Natural killer cell (primary cell): ENCODE data around the gene ACSM6. TPM values are rescaled to one million over a fixed set of nuclear protein-coding genes. Genes with fewer than 3 reads are reported as not detected.

Experiments used
- ATAC-seq, 3 donors: fragments of 150-1000 bp in 2 of 3; fragments of 200-7000 bp in 1 of 3; cut with Tn5 transposase; 1 replicate in 1 of 3; 2 replicates in 2 of 3; pipeline ENCODE4 v1.10.0; 2021; ENCODE audit warnings: mild to moderate bottlenecking in 2 of 3, moderate library complexity in 2 of 3
- DNase-seq, 2 donors: peaks; one replicate each; pipeline versions ENCODE4 v3.0.0 to v3.0.0-alpha.2; 2013 to 2021; ENCODE audit warnings: mixed read lengths in 1 of 2
- H3K27ac ChIP-seq: one replicate; pipeline ENCODE4 v1.5.1; 2013; ENCODE audit warnings: mild to moderate bottlenecking, low read length
- H3K27me3 ChIP-seq: one replicate; pipeline ENCODE4 v1.6.1; 2013; ENCODE audit warnings: low read length; ENCODE audit not compliant: control insufficient read depth, insufficient read depth
- H3K36me3 ChIP-seq: one replicate; pipeline ENCODE4 v1.6.1; 2013; ENCODE audit warnings: low read length; ENCODE audit not compliant: control insufficient read depth, insufficient read depth
- H3K4me1 ChIP-seq: one replicate; pipeline ENCODE4 v1.6.1; 2013; ENCODE audit warnings: low read length; ENCODE audit not compliant: control insufficient read depth, insufficient read depth
- H3K4me3 ChIP-seq: one replicate; pipeline ENCODE4 v1.5.1; 2013; ENCODE audit warnings: low read length
- H3K9me3 ChIP-seq: one replicate; pipeline ENCODE4 v1.6.1; 2013; ENCODE audit warnings: low read length; ENCODE audit not compliant: control insufficient read depth, insufficient read depth
- H3K27ac Mint-ChIP-seq, 2 donors: one replicate each; pipeline ENCODE4 v1.8.0; 2022; ENCODE audit warnings: mild to moderate bottlenecking in 2 of 2, mixed read lengths in 2 of 2, moderate library complexity in 1 of 2
- H3K27me3 Mint-ChIP-seq, 2 donors: one replicate each; pipeline ENCODE4 v1.8.0; 2022; ENCODE audit warnings: low read depth in 2 of 2, mixed read lengths in 2 of 2
- H3K36me3 Mint-ChIP-seq: one replicate; pipeline ENCODE4 v1.8.0; 2022; ENCODE audit warnings: mixed read lengths
- H3K4me1 Mint-ChIP-seq, 2 donors: one replicate each; pipeline ENCODE4 v1.8.0; 2022; ENCODE audit warnings: mixed read lengths in 2 of 2
- H3K4me3 Mint-ChIP-seq: one replicate; pipeline ENCODE4 v1.8.0; 2022; ENCODE audit warnings: mild to moderate bottlenecking, moderate library complexity, mixed read lengths
- H3K9me3 Mint-ChIP-seq, 2 donors: one replicate each; pipeline ENCODE4 v1.8.0; 2022; ENCODE audit warnings: mixed read lengths in 2 of 2
- WGBS: methylation state at CpG from one replicate; pipeline ENCODE4 v1.1.7; 2013; ENCODE audit warnings: missing lambda C conversion rate; ENCODE audit not compliant: insufficient coverage; 5-methylcytosine and 5-hydroxymethylcytosine counted together
- intact Hi-C: fragments of 100-400 bp; cut with micrococcal nuclease; formaldehyde crosslinking; loops from one replicate; pipeline ENCODE4 v1.14.2; 2022
- total RNA-seq, 4 donors: library from RNA; stranded (reverse); fragments of 120-200 nt in 1 of 4; gene quantifications; one replicate each; pipeline versions ENCODE4 v1.2.3 to v1.2.4, GENCODE V29; 2013 to 2022
- TF ChIP-seq, protein P1 (sequence below): fragments of 200-600 bp; IDR thresholded peaks from one replicate; pipeline ENCODE4 v1.8.0; 2022; ENCODE audit warnings: antibody characterized with exemption

Gene ACSM6
- total RNA-seq, 3 donors from 2014 or later (not counting 1 experiment from before 2014, with no cell fraction given) = not detected

DNA sequence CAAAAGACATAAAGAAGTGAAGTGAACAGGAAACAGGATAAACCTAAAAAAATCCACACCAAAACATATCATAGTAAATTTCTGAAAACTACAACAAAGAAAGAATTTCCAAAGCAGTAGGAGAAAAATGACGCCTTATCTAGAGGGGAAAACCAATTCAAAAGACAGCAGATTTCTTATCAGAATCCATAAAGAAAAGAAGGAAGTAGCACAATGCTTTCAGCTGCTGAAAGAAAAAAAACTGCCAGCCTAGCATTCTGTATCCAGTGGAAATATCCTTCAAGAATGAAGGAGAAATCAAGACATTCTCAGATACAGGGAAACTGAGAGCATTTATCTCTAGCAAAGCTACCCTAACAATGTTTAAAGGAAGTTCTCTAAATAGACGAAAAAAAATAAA is 59.0 kb downstream of the ACSM6 start:
- no peaks in the 10 kb centered on the region for H3K36me3 ChIP-seq
- WGBS = 90% methylated on average over 2 of the region's 2 CpGs
- TF ChIP-seq, protein P1, sequence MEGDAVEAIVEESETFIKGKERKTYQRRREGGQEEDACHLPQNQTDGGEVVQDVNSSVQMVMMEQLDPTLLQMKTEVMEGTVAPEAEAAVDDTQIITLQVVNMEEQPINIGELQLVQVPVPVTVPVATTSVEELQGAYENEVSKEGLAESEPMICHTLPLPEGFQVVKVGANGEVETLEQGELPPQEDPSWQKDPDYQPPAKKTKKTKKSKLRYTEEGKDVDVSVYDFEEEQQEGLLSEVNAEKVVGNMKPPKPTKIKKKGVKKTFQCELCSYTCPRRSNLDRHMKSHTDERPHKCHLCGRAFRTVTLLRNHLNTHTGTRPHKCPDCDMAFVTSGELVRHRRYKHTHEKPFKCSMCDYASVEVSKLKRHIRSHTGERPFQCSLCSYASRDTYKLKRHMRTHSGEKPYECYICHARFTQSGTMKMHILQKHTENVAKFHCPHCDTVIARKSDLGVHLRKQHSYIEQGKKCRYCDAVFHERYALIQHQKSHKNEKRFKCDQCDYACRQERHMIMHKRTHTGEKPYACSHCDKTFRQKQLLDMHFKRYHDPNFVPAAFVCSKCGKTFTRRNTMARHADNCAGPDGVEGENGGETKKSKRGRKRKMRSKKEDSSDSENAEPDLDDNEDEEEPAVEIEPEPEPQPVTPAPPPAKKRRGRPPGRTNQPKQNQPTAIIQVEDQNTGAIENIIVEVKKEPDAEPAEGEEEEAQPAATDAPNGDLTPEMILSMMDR = no peak

DNA sequence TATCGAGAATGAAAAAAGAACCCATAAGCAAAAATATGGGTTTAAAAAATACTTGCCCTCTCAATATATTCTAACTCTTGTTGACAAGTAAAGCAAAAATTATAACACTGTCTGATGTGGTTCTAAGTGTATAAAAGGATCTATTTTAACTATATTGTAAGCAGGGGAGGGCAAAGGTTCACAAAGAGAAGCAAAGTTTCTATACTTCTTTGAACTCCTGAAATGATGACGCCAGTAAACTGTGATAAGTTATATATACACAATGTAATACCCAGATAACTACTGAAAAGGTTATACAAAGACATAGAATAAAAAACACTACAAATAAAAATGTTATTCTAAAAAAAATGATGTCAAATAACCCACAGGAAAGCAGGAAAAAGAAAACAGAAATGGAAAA is 59.6 kb downstream of the ACSM6 start:
- Mint-ChIP-seq H3K4me1 (no peaks in the 10 kb centered on the region), H3K27ac (no peak overlapping the region), H3K4me3 (no peak overlapping the region), H3K27me3 (peaks cover 0 to 3% of the 10 kb centered on the region in 2 donors), H3K9me3 (no peaks in the 10 kb centered on the region), H3K36me3 (no peaks in the 10 kb centered on the region)
- intact Hi-C loops = no loop called here
- Histone ChIP-seq H3K27ac (no peak overlapping the region), H3K9me3 (no peaks in the 10 kb centered on the region), H3K27me3 (no peaks in the 10 kb centered on the region), H3K4me3 (no peak overlapping the region), H3K4me1 (no peaks in the 10 kb centered on the region), H3K36me3 (no peaks in the 10 kb centered on the region)
- TF ChIP-seq, protein P1 = no peak
- DNase-seq (no peak), ATAC-seq (no peak)
- no CpG with 5 or more reads among the region's 2 CpGs for WGBS

More for the DNA sequence above, 59.0 kb downstream of the ACSM6 start:
- Histone ChIP-seq H3K27ac (no peak overlapping the region), H3K9me3 (no peaks in the 10 kb centered on the region), H3K27me3 (no peaks in the 10 kb centered on the region), H3K4me3 (no peak overlapping the region), H3K4me1 (no peaks in the 10 kb centered on the region)
- intact Hi-C loops = no loop called here
- Mint-ChIP-seq H3K4me1 (no peaks in the 10 kb centered on the region), H3K4me3 (no peak overlapping the region), H3K27me3 (peaks cover 0 to 3% of the 10 kb centered on the region in 2 donors), H3K9me3 (no peaks in the 10 kb centered on the region), H3K36me3 (no peaks in the 10 kb centered on the region), H3K27ac (no peak overlapping the region)
- no peak for ATAC-seq
- DNase-seq = no peak

DNA sequence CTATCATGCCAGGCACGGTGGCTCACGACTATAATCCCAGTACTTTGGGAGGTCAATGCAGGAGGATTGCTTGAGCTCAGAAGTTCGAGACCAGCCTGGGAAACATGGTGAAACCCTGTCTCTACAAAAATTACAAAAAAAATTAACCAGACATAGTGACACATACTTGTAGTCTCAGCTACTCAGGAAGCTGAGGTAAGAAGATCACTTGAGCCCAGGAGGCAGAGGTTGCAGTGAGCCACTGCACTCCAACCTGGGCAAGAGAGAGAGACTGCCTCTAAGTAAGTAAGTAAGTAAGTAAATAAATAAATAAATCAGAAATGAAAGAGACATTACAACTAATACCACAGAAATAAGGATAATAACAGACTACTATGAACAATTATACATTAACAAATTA is 60.6 kb downstream of the ACSM6 start:
- DNase-seq (no peak), ATAC-seq (no peak)
- Histone ChIP-seq H3K9me3 (no peaks in the 10 kb centered on the region), H3K27me3 (no peaks in the 10 kb centered on the region), H3K36me3 (peaks cover 1% of the 10 kb centered on the region), H3K4me1 (no peaks in the 10 kb centered on the region), H3K4me3 (no peak overlapping the region), H3K27ac (no peak overlapping the region)
- intact Hi-C loops = no loop called here
- H3K9me3 Mint-ChIP-seq = no peaks in the 10 kb centered on the region
- TF ChIP-seq, protein P1 = no peak
- H3K27ac Mint-ChIP-seq = no peak overlapping the region
- H3K36me3 Mint-ChIP-seq = no peaks in the 10 kb centered on the region
- 91% methylated on average over 3 of the region's 3 CpGs for WGBS
- no peaks in the 10 kb centered on the region for H3K4me1 Mint-ChIP-seq
- peaks cover 0 to 3% of the 10 kb centered on the region in 2 donors for H3K27me3 Mint-ChIP-seq
- no peak overlapping the region for H3K4me3 Mint-ChIP-seq

DNA sequence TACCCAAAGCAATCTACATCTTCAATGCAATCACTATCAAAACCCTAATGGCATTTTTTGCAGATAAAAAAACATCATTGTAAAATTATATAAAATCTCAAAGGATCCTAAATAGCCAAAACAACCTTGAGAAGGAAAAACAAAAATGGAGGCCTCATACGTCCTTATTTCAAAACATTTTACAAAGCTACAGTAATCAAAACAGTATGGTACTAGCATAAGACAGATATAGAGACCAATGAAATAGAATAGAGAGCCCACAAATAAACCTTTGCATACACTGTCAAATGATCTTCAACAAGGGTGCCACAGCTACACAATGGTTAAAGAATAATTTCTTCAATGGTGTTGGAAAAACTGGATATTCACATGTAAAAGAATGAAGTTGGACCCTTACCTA is 62.2 kb downstream of the ACSM6 start:
- Histone ChIP-seq H3K9me3 (no peaks in the 10 kb centered on the region), H3K4me1 (no peaks in the 10 kb centered on the region), H3K27me3 (no peaks in the 10 kb centered on the region), H3K4me3 (no peak overlapping the region), H3K27ac (no peak overlapping the region), H3K36me3 (peaks cover 4% of the 10 kb centered on the region)
- Mint-ChIP-seq H3K4me3 (no peak overlapping the region), H3K36me3 (no peaks in the 10 kb centered on the region), H3K9me3 (no peaks in the 10 kb centered on the region), H3K27me3 (peaks cover 0 to 3% of the 10 kb centered on the region in 2 donors), H3K4me1 (no peaks in the 10 kb centered on the region), H3K27ac (no peak overlapping the region)
- ATAC-seq (no peak), DNase-seq (no peak)
- intact Hi-C loops = no loop called here
- TF ChIP-seq, protein P1 = no peak
- WGBS = no CpG with 5 or more reads among the region's 1 CpG
